Activated CD8-positive, alpha-beta memory T cell treated with anti-CD3 and anti-CD28 coated beads for 1 hour (primary cell): ENCODE data around the gene TAP1.

Source experiments
- DNase-seq, 2 donors: peaks; one replicate each; pipeline ENCODE4 v3.0.0-alpha.2; 2020; ENCODE audit warnings: low read depth in 1 of 2; ENCODE audit errors: extremely low read depth in 1 of 2

Gene TAP1

DNA sequence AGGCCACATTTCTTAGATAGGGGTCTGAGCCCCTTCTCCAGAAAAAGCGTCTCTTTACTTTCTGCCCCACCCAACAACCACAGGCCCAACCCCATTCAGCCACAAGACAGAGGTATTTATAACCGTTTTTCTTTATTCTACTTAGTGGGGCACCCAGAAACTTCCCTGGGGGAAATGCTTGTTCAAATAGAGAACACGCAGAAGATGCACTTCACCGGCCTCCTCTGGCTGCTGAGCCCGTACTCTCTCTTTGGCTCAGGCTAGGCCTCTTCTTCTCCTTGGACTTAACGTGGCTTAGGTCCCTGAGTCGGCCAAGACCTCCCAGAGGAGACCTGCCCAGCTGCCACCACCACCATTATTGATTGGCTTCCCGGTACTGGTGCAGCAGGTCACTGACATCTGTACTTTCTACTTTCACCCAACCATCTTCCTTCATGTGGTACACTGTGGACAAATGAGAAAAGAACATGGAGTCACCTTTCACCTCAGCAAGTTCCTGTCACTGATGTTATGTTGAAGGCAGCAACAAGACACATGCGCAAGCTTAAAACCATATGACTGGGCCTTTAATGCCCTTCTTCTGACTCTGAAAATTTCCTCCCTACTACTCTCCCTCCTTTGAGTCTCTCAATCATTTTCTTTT, 12.8 kb downstream of the TAP1 start:
- no peak for DNase-seq

DNA sequence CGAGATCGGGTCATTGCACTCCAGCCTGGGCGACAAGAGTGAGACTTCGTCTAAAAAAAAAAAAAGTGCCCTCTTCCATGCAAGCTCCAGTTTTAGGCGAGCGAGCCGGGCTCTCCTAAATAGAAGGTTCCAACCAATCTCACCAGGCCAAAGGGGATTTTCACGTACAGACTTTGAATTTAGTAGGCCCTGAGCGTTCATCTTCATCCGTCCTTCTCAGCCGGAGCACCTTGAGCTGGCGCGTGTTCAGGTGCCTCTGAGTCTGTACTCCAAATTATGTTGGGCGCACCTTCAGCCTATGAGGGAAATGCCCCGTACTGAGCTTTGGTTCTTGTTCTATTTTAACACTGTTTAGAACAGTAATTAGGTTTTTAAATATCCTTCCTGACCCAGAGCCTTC, 14.1 kb downstream of the TAP1 start:
- no peak for DNase-seq

DNA sequence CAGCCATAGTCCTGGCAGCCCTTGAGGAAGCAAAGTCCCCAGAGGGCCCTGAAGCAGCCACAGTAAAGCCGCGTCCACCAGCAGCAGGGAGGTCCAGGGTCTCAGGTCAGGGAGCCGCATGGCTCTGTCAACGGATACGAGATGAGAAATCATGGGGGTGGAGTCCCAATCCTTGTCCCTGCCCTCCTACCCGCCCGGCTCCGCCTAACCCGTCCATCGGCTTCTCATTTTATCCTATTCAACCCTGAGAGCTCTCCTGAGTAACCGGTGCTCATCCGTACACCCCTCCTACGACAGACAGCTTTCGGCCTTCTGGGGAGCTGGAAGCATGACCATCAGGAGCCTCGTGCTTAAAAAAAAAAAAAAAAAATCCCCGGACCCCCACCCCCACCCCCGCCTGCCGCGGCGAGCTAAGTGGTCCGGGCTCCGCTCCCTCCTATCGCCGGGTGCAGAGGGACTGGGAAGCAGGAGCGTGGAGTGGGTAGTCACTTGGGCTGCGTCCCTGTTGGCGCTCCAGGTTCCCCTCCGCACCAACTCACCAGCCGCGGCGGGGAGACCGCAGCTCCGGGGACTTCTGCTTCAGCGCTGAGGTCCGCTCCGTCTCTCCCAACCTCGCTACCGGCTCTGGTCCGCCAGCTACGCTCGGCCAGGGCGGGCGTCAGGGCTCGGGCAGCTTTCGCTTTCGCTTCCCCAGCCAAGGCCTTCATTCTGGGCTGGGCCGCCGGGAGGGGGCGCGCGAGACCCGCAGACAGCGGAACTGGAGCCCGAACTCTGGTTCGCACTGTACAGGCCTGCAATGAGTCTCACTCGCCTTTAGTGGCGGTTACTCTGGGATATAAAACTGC, 15.2 kb downstream of the TAP1 start, which contains the start of gene TAP2:
Gene TAP2 (minus strand): TSS at position 626 of the 845 bp plus-strand sequence. CDS start 506 bp downstream, at position 120.
- peak; percentile 93 to 99 for DNase-seq

GRCh38 chr6:32837651-32838113, 15.8 kb downstream of the TAP1 start:
- DNase-seq: no peak

DNA sequence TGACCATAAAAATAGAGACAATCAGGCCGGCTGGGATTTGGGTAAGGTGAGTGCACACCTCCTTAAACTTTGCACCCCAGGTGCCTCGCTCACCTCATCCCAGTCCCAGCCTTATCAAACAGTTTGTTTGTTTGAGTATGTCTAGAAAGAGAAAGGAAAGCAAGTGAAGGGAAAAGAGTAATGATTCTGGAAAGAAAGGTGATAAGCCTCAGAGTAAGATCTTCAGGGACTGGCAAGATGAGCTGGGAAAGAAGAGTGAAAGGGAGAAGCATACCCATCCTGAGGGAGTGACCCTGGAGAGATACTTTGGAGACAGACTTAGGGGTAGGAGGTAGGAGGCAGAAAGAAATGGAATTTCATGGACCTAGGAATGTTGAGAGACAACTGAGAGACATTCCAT, 16.6 kb downstream of the TAP1 start:
- no peak for DNase-seq

DNA sequence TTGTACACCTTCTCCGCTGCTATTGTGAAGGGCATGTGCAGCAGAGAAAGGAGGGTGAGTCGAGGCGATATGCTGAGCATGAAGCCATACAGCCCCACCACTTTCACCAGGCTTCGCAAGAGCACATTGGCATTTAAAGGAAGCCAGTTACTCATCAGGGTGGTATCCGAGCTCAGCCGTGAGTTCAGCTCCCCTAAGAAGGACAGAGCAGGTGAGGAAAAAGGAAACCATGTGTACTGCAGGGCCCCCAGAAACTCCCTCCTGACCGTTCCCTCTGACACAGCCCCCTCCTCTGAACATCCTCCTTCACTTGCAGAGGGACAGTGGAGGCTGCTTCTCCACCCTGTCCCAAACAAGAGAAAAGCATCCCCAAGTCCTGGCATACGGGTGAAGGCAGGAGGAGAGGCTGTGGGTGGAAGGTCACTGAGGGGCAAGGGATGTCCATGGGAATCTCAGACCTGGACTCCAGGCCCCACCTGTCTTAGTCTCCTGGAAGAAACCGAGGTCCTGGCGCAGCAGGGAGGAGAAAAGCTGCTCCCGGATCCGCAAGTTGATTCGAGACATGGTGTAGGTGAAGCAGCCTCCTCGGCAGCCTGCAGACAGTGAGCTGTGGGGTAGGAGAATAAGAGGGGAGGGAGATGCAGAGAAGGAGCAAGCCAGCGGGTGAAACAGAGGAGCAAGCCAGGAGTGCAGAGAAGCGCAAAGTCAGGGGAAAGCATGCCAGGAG, 18.2 kb downstream of the TAP1 start:
- no peak for DNase-seq

- DNase-seq: no peak
Measured at GRCh38 chr6:32833664-32834063, 19.8 kb downstream of the TAP1 start.

DNA sequence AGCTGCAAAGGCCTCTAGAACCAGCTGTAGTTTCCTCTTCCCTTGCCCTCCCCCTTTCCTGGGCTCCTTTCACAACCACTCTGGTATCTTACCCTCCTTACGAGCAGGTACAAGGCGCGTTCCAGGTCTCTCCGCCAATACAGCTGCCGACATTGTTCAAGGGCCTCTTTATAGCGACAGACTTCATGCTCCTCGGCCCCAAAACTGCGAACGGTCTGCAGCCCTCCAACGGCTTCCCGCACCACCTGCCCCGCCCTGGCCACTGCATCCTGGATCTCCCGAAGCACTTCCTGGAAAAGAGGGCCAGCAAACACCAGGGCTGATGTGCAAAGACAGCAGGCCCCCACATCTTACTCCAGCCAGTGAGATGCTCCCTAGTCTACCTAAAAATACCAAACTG, 21.0 kb downstream of the TAP1 start:
- no peak for DNase-seq

- no peak for DNase-seq
Measured at GRCh38 chr6:32830936-32831335, 22.6 kb downstream of the TAP1 start.

DNA sequence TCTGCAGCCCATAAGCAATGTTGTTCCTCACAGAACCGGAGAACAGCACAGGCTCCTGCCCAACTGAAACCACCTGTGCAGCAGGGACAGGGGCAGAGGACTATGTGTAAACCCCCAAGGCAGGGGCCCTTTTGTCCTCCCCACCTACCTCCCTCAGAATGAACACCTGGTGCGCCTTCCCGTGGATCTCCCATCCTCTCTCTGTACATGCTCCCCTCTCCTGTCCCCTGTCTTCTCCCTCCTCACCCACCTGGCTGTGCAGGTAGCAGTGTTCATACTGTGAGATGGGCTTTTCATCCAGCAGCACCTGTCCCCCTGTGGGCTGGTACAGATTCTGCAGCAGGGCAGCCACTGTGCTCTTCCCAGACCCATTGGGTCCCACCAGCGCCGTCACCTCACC, 23.5 kb downstream of the TAP1 start:
- no peak for DNase-seq

- no peak for DNase-seq
Measured at GRCh38 chr6:32829495-32829894, 24.0 kb downstream of the TAP1 start.

- DNase-seq: no peak
Measured at GRCh38 chr6:32827025-32827424, 26.5 kb downstream of the TAP1 start.

DNA sequence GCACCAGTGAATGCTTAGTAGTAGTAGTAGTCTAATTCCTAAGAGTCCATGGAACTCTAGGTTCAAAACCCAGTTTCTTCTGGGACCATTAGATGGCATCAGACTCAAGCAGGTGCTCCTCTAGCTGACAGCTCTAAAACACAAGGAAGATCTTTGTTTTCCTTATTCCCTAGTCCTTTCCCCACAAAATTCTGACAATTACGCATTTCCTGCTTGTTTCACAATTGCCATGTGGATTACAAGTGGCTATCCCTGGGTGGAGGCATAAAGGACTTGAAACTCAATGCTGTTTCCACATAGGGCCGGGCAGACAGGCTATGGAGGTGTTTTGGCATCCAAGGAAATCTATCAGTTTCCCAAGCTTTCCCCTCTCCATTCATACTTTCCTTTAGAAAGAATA, 27.5 kb downstream of the TAP1 start:
- no peak for DNase-seq

GRCh38 chr6:32819729-32820128, 33.8 kb downstream of the TAP1 start:
- no peak for DNase-seq

- no peak for DNase-seq
Measured at GRCh38 chr6:32818867-32819266, 34.6 kb downstream of the TAP1 start.

GRCh38 chr6:32816746-32817204, 36.7 kb downstream of the TAP1 start, which contains the start of gene HLA-DOB:
Gene HLA-DOB, minus strand, starts transcription at chr6:32817002. Its CDS starts 51 bp downstream, at chr6:32816951.
- no peak for DNase-seq

- DNase-seq: no peak
Measured at GRCh38 chr6:32815996-32816395, 37.5 kb downstream of the TAP1 start.

- no peak for DNase-seq
Measured at GRCh38 chr6:32815115-32815514, 38.4 kb downstream of the TAP1 start.

DNA sequence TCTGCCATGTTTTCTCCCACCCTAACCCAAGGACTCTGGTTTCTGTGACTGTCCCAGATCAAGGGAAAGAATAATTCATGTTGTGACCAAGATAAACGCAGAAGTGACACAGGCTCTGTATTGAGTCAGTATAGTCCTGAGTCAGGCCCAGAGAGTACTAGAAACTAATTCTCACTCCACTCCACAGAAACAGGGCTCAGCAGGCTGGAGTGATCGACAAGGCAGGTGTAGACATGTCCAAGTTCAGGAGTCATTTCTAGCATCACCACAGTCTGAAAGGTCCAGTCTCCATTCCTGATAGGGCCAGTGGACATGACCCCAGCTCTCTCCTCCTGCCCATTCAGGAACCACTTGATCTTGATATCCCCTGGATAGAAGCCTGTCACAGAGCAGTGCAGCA, 39.4 kb downstream of the TAP1 start:
- no peak for DNase-seq

- DNase-seq: no peak
Measured at GRCh38 chr6:32809171-32809570, 44.3 kb downstream of the TAP1 start.

DNA sequence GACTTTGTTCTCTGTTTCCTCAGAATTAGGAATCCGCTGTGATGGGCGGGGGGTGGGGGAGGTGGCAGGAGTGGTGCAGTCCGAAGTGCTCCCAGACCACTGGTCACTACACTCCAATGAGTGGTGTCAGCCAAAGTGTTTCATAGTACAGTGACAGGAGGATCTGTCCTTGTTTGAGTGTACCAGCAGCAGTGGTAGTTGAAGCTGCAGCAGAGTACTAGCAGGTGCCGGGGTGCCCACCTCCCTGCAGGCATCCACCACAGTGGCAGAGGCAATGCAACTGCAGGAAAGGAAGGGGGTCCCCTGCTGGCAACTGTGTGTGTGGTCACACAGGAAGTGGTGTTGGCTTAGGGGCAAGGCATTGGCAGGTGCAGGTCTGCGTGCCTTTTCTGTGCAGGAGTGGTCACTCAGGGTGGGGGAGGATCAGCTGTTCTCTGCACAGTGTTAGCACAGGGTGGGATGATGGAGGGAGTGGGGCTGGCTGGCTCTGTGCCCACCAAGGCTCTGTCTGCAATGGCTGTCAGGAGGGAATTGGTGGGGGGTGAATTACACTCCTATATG, 46.4 kb downstream of the TAP1 start:
- DNase-seq: no peak
